Osteoblast (primary cell): Measurements from ENCODE around the gene NCS1. TPM values are rescaled to one million over a fixed set of nuclear protein-coding genes. Genes with fewer than 3 reads are reported as not detected.
A peak's percentile ranks its signal among the peaks of the same experiment; 100 is the strongest.

Source experiments
- DNase-seq: peaks from one replicate; pipeline ENCODE4 v3.0.0; 2011; ENCODE audit warnings: low spot score, mixed read lengths; ENCODE audit not compliant: insufficient read length; ENCODE audit errors: missing footprints
- H2AFZ ChIP-seq: 2 replicates; pipeline ENCODE4 v1.6.0; 2011; ENCODE audit warnings: mild to moderate bottlenecking, low read length
- H3K27ac ChIP-seq: 2 replicates; pipeline ENCODE4 v1.5.1; 2011; ENCODE audit warnings: mild to moderate bottlenecking, low read depth, low read length, moderate library complexity
- H3K27me3 ChIP-seq: 2 replicates; pipeline ENCODE4 v1.6.0; 2012; ENCODE audit warnings: mild to moderate bottlenecking, control low read depth, inconsistent platforms, low read length, moderate library complexity; ENCODE audit not compliant: insufficient read depth
- H3K36me3 ChIP-seq: 2 replicates; pipeline ENCODE4 v1.5.1; 2011; ENCODE audit warnings: mild to moderate bottlenecking, low read length, control low read depth, moderate library complexity; ENCODE audit not compliant: insufficient read depth
- H3K4me1 ChIP-seq: 2 replicates; pipeline ENCODE4 v1.5.1; 2011; ENCODE audit warnings: mild to moderate bottlenecking, low read length, control low read depth, moderate library complexity; ENCODE audit not compliant: insufficient read depth
- H3K4me2 ChIP-seq: 2 replicates; pipeline ENCODE4 v1.6.0; 2011; ENCODE audit warnings: mild to moderate bottlenecking, low read length; ENCODE audit not compliant: insufficient read depth
- H3K4me3 ChIP-seq: fragments of 200-600 bp; sonication (generic); 3 replicates; pipeline ENCODE4 v1.5.1; 2012; ENCODE audit warnings: mild to moderate bottlenecking, low read length, inconsistent platforms; ENCODE audit not compliant: insufficient read depth
- H3K79me2 ChIP-seq: 2 replicates; pipeline ENCODE4 v1.6.0; 2012; ENCODE audit warnings: mild to moderate bottlenecking, low read length, control low read depth, inconsistent platforms; ENCODE audit not compliant: insufficient read depth
- H3K9me3 ChIP-seq: 2 replicates; pipeline ENCODE4 v1.5.1; 2011; ENCODE audit warnings: low read depth, low read length, control low read depth
- H4K20me1 ChIP-seq: 2 replicates; pipeline ENCODE4 v1.6.0; 2012; ENCODE audit warnings: mild to moderate bottlenecking, low read length, control low read depth; ENCODE audit not compliant: insufficient read depth
- total RNA-seq: library from RNA; depleted of rRNA; stranded (reverse); fragments of >200 nt; gene quantifications from 2 replicates; pipeline ENCODE4 v1.2.3, GENCODE V29; 2012
- TF ChIP-seq, protein P1 (sequence below): IDR thresholded peaks from 2 replicates; pipeline ENCODE4 v1.5.1; 2011; ENCODE audit warnings: mild to moderate bottlenecking, low read depth, low read length, moderate library complexity; ENCODE audit errors: extremely low read depth

NCS1 gene
- total RNA-seq, 1 donor = 49.9 TPM

DNA sequence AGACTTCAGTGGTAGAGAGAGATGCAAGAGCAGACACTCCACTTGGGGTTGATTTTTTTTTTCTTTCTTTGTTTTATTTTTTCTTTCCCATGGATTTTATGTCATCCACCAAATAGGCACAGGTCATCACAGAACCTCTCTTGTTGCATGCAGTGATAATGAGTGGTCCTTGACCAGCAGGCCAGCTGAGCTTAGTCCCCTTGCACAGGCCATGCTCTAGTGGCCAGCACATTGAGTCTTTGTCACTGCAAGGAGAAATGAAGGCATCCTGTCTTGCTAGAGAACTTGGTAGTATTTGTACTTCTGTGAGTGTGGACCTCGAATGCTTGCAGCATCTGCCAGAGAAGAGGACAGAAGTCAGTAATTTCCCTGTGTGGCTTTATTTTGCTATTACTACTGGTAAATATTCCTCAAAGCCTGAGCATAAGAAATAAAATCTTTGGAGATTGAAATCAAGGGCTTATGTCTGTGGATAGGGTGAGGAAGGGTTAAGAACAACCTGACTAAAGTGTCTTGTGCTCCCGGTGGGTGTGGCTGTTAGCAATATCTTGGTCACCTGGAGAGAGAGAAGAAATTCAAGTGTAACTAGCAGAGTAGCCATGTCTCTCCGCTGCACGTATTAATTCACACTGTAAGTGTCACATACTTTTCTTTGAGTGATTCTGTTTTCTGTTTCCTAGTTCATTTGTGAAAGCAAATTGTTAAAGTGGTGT, 45.3 kb upstream of the NCS1 start:
- H3K27ac ChIP-seq = no peak overlapping the region
- H3K4me2 ChIP-seq = no peak overlapping the region
- DNase-seq = no peak
- no peaks in the 10 kb centered on the region for H4K20me1 ChIP-seq
- H2AFZ ChIP-seq = no peak overlapping the region
- no peaks in the 10 kb centered on the region for H3K9me3 ChIP-seq
- H3K79me2 ChIP-seq = no peaks in the 10 kb centered on the region
- TF ChIP-seq, protein P1, sequence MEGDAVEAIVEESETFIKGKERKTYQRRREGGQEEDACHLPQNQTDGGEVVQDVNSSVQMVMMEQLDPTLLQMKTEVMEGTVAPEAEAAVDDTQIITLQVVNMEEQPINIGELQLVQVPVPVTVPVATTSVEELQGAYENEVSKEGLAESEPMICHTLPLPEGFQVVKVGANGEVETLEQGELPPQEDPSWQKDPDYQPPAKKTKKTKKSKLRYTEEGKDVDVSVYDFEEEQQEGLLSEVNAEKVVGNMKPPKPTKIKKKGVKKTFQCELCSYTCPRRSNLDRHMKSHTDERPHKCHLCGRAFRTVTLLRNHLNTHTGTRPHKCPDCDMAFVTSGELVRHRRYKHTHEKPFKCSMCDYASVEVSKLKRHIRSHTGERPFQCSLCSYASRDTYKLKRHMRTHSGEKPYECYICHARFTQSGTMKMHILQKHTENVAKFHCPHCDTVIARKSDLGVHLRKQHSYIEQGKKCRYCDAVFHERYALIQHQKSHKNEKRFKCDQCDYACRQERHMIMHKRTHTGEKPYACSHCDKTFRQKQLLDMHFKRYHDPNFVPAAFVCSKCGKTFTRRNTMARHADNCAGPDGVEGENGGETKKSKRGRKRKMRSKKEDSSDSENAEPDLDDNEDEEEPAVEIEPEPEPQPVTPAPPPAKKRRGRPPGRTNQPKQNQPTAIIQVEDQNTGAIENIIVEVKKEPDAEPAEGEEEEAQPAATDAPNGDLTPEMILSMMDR = no peak
- peaks cover 30% of the 10 kb centered on the region for H3K36me3 ChIP-seq
- no peak overlapping the region for H3K4me3 ChIP-seq
- H3K27me3 ChIP-seq = no peaks in the 10 kb centered on the region
- peaks cover 19% of the 10 kb centered on the region for H3K4me1 ChIP-seq

DNA sequence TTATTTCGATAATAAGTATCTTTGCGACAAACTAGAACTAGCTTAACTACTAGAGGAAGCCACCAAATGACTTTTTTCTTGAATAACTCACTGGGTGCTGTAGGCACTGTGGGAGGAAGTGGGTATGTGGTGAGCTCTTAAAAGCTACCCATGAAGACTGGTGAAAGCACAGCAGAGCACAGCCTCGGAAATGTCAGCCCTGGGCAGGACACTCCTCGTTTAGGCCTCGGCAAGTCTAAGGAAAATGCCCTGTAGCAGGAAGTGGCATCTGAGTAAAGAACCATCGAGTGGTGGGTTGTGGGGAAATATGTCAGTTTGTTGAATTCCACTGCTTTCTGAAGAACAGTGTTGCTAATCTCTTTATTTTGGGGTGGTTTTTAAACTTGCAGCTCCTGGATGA, 44.0 kb upstream of the NCS1 start:
- Histone ChIP-seq H3K79me2 (no peaks in the 10 kb centered on the region), H3K4me1 (peaks cover 19% of the 10 kb centered on the region), H3K27me3 (no peaks in the 10 kb centered on the region), H3K27ac (peak overlapping the region; percentile 98), H3K4me3 (no peak overlapping the region), H4K20me1 (no peaks in the 10 kb centered on the region), H2AFZ (peak overlapping the region; percentile 81), H3K36me3 (peaks cover 30% of the 10 kb centered on the region), H3K9me3 (no peaks in the 10 kb centered on the region), H3K4me2 (peak overlapping the region; percentile 52)
- no peak for DNase-seq
- TF ChIP-seq, protein P1 = no peak

DNA sequence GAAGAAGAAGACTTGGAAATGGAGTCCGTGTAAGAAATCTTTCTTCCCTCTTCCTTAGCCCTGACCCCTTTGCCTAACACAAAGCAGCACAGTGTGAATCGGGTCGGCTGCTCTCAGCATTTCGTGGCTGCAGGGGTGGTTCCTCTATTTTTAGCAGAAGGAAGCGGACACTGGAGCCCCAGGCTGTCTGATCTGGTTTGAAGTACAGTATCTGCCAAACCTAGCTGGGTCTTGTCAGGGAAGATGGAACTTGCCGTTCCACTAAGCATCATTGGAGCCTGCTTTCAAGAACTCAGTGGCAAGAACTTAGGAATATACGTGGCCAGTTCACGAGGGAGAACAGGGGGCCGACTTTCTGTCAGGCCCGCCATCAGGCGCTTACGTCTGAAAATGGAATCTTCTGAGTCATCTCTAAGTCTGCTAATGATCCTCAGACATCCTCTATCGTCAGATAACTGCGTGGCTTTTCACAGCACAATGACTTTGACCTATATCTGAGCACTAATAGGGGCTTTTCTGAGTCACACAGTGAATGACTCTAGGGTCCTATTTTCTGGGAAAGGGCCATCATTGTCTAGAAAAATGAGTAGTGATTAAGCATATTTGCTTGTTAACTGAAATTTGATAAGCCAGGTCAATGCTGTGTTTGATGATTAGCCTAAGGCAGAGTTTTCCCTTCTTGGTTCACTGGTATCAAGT, 43.3 kb upstream of the NCS1 start:
- Histone ChIP-seq H3K36me3 (peaks cover 28% of the 10 kb centered on the region), H3K27ac (peak overlapping the region; percentile 98), H3K79me2 (no peaks in the 10 kb centered on the region), H2AFZ (peak overlapping the region; percentile 81), H4K20me1 (no peaks in the 10 kb centered on the region), H3K4me2 (peak overlapping the region; percentile 52), H3K27me3 (no peaks in the 10 kb centered on the region), H3K4me1 (peaks cover 19% of the 10 kb centered on the region), H3K9me3 (no peaks in the 10 kb centered on the region), H3K4me3 (no peak overlapping the region)
- TF ChIP-seq, protein P1 = no peak
- peak; percentile 95 for DNase-seq

DNA sequence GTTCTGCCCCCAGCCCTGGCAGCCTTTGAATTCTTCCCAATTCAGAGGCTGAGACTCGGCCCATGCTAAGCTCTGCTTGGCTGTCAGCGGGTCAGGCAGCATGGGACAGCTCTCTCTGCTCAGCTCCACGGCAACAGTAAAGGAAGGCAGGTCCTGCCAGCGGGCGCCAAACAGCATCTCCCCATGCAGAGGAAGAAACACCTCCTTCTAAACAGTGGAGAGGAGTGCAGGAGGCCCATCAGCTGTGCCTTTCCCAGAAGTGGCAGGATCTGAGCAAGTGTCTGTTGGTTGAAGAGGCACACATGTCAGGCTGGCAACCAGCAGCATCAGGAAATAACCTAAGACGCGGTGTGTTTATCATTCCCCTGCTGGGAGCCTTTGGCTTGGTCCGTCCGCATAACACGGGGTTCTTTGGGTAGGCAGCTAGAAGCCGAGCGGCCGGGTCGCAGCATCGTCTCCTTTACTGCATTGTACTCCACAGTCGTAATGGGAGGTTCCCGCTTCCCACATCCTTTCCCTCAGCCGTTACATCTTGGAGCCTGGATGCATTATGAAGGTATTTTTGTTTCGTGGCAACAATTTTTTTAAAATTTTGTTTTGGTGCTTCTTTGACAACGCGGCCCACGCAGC, 42.7 kb upstream of the NCS1 start:
- H3K4me2 ChIP-seq = peak overlapping the region; percentile 52
- no peak overlapping the region for H2AFZ ChIP-seq

More for the DNA sequence above, 42.7 kb upstream of the NCS1 start:
- no peaks in the 10 kb centered on the region for H3K9me3 ChIP-seq
- H3K36me3 ChIP-seq = peaks cover 26% of the 10 kb centered on the region
- TF ChIP-seq, protein P1 = no peak
- peak; percentile 82 for DNase-seq
- no peaks in the 10 kb centered on the region for H3K79me2 ChIP-seq
- peak overlapping the region; percentile 98 for H3K27ac ChIP-seq
- H3K4me1 ChIP-seq = peaks cover 19% of the 10 kb centered on the region
- H3K4me3 ChIP-seq = no peak overlapping the region
- no peaks in the 10 kb centered on the region for H4K20me1 ChIP-seq
- no peaks in the 10 kb centered on the region for H3K27me3 ChIP-seq
